Ovary (tissue), 3 donors: ENCODE measurements around the gene DEAF1.

Experiments used
- CTCF ChIP-seq, 3 donors: fragments of 450-650 bp in 2 of 3; fragments of 200-600 bp in 1 of 3; IDR thresholded peaks; one replicate each; pipeline versions ENCODE4 v1.5.1 to v1.8.0; 2016 to 2022; ENCODE audit warnings: antibody characterized with exemption in 3 of 3, mild to moderate bottlenecking in 1 of 3
- EP300 ChIP-seq: sonication (generic); formaldehyde crosslinking; IDR thresholded peaks from one replicate; pipeline ENCODE4 v1.6.1; 2017; ENCODE audit warnings: antibody characterized with exemption
- POLR2A ChIP-seq: fragments of 450-650 bp; IDR thresholded peaks from one replicate; pipeline ENCODE4 v1.6.1; 2017; ENCODE audit warnings: antibody characterized with exemption, mild to moderate bottlenecking, moderate library complexity
- donor health status: DM: no; HTN: no; CAD: no.

GRCh38 chr11:627308-627576 is 67.8 kb downstream of the DEAF1 start:
- TF ChIP-seq CTCF (IDR thresholded peaks at IDR 0.05) (no peak), EP300 (no peak), POLR2A (no peak)
